DMS 273 treated with DMSO at 0.1 percent for 48 hours (cell line): Measurements from ENCODE around the gene DPH1.

Experiments
- DNase-seq: peaks from one replicate; lab custom pipeline; 2025; lab: John Stamatoyannopoulos, UW

DPH1 gene

DNA sequence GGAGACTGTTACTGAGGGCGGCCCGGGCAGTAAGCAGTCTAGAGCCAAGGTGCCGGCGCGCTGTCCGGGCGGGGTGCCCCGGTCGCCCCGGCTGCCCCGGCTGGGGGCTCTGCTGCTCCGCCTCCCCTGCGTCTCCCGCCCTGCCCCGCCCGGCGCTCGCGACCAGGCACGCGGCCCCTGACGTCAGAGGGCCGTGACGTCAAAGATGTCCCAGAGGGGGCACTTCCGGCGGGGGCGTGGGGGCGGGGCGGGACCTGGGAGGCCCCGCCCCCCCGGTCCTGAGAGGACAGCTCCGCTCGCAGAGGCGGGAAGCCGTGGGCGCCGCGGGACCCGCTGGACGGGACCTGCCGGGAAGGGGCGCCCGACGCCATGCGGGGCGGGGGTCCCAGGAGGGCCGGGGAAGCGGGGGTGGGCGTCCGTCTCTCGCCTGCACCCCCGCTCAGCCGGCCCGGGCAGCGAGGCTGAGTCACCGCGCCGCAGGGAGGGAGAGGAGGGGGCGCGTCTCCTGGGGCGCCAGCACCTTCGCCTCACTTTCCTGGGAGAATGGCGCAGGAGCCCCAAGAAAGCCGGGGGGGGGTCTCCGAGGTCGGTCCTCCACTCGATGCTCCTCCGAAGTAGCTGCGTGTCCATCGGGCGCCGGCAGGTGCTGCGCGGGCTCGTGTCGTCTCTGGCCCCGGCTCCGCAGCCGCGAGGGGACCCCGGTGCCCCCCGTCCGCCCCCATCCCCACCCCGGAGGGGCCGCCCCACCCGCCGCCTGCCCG lies 20.5 kb downstream of the DPH1 start:
- DNase-seq = no peak

DNA sequence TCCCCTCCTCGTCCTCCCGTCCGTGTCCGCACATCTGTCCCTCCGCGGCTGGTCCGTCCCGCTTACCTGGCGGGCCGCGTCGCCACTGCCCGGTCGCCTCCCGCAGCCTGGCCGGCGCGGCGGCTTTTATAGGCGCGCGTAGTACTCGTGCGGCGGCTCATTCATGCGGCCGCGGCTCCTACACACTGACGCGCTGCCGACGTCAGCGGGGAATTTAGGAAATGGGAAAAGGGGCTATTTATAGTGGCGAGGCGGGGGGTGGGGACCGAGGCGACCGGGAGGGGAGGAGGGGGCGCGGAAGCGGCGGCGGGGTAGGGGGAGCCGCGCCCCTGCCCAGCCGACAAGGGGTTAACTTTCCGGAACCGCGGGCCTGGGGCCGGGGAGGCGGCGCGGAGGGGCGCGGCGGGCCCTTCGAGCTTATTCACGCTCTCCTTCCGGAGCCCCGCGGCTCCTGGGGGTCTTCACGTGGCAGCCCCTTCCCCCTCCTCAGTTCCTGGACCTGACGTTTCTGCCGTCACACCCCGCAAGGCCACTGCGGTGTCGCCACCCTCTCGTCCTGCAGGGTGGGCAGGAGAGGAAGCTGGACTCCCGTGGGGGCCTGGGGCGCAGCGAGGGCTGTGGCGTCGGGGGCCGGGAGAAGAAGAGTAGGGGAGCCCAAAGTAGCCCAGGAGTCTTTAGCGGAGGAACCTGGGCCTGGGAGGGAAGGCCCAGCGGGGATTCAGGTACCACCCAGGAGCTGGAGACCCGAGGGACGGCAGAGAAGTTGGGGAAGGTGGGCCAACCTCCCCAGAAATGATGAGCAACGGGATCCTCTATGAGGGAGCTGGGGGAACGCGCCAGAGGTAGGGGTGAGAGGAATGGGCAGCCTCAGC lies 21.3 kb downstream of the DPH1 start:
- DNase-seq = no peak

DNA sequence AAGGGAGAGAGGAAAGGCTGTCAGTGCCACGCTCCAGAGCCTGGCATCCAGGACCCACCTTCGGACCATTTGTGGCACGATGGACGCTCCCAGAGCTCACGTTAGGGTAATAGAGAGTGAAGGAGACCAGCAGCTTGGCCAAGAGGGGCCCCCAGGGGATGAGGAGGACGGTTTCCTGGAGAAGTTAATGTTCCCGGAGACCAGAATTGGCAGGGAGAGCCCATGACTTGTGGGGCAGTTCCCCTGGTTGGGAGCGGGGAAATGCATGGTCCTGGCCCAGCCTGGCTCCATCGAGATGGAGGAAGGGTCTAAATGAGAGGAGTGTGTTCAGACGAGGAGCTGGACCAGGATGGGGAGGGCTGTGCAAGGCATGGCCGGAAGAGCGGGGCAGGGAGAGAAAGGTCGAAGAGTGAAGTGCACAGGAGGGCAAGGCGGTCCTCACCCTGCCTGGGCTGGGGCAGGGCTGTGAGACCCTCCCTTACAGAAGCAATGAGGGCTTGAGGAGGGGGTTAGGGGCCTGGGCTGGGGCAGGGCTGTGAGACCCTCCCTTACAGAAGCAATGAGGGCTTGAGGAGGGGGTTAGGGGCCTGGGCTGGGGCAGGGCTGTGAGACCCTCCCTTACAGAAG lies 22.1 kb downstream of the DPH1 start:
- DNase-seq = no peak

DNA sequence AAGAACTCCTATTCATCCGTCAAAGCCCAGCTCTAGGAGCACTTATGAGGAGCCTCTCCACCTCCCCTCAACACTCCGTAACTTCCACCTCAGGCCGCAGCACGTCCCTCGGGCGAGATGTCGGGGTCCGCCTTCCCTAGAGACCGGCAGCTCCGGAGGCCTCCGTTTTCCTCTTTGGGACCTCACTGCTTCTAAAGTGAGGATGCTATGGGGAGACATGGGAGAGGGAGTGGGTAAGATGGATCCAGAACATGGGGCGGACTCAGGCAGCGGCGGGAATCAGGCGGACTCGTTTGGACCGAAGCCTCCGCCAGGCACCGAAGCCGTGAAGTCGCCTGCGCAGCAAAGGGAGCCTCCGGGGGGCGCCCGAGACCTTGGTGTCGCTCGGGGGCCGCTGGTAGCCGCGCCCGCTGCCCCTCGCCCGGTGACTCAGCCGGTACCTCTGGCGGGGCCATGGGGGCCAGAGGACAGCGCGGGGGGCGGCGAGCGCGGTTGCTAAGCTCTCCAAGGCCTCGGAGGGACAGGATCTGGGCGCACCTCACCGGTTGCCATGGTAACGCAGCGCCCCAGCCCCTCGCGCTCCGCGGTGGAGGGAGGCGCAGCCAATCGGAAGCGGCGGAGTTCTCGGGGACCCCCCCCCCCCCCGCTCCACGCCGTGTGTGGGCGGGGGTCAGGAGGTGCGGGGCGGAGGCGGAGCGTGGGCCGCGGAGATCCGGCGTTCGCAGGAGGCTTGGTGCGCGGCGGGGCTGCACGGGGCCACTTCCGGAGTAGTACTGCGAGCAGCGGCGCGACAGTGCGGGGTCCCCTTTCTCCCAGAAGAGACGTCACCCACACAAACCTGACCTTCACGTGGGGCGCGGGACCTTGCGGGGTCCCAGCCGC lies 23.7 kb downstream of the DPH1 start:
- DNase-seq = no peak

DNA sequence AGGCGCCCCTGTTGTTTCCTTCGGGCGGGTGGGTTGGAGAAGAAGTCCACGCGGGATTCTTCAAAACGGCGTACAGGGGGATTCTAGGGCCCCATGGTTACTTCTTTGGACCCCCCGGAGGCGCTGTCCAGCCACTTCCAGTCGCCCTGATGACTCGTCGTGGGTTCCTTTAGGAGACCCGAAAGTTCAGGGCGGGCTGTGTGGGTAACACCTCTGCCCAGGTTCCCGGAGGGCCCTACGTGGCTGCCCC lies 24.2 kb downstream of the DPH1 start:
- no peak for DNase-seq

DNA sequence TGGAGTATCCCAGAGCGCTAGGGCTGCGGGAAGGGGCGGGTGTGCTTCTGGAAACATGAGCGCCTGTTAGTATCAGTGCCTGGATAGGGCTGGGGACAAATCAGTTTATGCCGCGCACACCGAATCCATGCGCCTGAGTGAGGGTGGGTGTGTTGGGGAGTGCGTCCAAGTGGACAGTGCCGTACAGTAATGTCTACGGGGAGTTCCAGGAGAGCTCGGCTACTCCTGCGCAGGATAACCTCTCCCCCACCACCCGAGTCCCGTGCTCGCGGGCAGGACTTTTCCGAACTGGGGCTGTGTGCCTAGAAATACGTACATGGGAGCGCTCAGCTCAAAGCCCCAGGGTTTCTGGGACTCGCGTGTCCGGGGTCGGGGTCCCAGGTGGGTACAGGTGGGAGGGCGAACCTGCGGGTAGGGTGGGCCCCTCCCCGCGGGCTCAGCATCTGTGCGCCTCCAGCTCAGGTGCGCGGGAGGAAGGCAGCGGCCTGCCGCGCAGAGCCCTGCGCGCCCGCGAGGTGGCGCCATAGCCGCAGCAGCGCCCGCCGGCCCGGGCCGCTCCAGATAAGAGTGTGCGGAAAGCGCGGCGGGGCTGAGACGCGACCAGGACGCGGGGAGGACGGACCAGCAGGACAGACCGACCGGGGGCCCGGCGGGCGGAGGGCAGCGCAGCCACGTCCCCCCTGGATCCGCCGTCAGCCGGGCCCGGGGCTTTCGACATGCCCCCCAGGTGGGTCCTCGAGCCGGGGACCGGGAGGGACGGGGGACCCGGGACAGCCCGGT lies 24.7 kb downstream of the DPH1 start, which contains the start of gene HIC1:
Gene HIC1, plus strand, starts transcription at position 592 of the 780 bp plus-strand sequence. CDS start 1,588 bp downstream, outside the sequence.
- DNase-seq = peak; percentile 42

DNA sequence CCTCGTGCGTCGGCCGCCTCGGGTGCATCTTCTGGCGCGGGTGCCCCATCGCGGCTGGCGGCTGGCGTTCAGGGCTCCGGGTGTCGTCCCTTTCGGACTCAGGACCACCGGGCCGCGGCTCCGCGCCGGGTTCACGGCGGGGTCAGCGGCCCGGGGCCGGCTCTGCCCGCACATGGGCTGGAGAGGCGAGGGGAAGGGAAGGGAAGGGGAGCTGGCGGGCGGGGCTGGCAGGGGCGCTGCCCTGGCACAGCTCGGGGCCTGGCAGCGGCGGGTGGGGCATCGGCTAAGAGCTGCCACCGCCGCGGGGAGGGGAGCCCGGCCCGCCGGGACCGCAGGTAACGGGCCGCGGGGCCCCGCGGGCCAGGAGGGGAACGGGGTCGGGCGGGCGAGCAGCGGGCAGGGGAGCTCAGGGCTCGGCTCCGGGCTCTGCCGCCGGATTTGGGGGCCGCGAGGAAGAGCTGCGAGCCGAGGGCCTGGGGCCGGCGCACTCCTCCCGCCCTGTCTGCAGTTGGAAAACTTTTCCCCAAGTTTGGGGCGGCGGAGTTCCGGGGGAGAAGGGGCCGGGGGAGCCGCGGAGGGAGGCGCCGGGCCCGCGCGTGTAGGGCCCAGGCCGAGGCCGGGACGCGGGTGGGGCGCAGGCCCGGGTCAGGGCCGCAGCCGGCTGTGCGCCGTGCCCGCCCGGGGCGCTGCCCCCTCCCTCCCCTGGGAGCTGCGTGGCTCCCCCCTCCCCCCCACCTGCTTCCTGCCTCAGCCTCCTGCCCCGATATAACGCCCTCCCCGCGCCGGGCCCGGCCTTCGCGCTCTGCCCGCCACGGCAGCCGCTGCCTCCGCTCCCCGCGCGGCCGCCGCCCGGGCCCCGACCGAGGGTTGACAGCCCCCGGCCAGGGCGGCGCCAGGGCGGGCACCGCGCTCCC lies 25.6 kb downstream of the DPH1 start:
- no peak for DNase-seq

DNA sequence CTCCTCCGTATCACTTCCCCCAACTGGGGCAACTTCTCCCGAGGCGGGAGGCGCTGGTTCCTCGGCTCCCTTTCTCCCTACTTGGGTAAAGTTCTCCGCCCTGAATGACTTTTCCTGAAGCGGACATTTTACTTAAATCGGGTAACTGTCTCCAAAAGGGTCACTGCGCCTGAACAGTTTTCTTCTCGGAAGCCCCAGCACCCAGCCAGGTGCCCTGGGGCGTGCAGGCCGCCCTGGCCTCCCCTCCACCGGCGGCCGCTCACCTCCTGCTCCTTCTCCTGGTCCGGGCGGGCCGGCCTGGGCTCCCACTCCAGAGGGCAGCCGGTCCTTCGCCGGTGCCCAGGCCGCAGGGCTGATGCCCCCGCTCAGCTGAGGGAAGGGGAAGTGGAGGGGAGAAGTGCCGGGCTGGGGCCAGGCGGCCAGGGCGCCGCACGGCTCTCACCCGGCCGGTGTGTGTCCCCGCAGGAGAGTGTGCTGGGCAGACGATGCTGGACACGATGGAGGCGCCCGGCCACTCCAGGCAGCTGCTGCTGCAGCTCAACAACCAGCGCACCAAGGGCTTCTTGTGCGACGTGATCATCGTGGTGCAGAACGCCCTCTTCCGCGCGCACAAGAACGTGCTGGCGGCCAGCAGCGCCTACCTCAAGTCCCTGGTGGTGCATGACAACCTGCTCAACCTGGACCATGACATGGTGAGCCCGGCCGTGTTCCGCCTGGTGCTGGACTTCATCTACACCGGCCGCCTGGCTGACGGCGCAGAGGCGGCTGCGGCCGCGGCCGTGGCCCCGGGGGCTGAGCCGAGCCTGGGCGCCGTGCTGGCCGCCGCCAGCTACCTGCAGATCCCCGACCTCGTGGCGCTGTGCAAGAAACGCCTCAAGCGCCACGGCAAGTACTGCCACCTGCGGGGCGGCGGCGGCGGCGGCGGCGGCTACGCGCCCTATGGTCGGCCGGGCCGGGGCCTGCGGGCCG lies 26.5 kb downstream of the DPH1 start:
- DNase-seq = no peak

DNA sequence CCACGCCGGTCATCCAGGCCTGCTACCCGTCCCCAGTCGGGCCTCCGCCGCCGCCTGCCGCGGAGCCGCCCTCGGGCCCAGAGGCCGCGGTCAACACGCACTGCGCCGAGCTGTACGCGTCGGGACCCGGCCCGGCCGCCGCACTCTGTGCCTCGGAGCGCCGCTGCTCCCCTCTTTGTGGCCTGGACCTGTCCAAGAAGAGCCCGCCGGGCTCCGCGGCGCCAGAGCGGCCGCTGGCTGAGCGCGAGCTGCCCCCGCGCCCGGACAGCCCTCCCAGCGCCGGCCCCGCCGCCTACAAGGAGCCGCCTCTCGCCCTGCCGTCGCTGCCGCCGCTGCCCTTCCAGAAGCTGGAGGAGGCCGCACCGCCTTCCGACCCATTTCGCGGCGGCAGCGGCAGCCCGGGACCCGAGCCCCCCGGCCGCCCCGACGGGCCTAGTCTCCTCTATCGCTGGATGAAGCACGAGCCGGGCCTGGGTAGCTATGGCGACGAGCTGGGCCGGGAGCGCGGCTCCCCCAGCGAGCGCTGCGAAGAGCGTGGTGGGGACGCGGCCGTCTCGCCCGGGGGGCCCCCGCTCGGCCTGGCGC lies 27.3 kb downstream of the DPH1 start:
- DNase-seq = no peak

DNA sequence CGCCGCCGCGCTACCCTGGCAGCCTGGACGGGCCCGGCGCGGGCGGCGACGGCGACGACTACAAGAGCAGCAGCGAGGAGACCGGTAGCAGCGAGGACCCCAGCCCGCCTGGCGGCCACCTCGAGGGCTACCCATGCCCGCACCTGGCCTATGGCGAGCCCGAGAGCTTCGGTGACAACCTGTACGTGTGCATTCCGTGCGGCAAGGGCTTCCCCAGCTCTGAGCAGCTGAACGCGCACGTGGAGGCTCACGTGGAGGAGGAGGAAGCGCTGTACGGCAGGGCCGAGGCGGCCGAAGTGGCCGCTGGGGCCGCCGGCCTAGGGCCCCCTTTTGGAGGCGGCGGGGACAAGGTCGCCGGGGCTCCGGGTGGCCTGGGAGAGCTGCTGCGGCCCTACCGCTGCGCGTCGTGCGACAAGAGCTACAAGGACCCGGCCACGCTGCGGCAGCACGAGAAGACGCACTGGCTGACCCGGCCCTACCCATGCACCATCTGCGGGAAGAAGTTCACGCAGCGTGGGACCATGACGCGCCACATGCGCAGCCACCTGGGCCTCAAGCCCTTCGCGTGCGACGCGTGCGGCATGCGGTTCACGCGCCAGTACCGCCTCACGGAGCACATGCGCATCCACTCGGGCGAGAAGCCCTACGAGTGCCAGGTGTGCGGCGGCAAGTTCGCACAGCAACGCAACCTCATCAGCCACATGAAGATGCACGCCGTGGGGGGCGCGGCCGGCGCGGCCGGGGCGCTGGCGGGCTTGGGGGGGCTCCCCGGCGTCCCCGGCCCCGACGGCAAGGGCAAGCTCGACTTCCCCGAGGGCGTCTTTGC lies 28.0 kb downstream of the DPH1 start:
- no peak for DNase-seq

DNA sequence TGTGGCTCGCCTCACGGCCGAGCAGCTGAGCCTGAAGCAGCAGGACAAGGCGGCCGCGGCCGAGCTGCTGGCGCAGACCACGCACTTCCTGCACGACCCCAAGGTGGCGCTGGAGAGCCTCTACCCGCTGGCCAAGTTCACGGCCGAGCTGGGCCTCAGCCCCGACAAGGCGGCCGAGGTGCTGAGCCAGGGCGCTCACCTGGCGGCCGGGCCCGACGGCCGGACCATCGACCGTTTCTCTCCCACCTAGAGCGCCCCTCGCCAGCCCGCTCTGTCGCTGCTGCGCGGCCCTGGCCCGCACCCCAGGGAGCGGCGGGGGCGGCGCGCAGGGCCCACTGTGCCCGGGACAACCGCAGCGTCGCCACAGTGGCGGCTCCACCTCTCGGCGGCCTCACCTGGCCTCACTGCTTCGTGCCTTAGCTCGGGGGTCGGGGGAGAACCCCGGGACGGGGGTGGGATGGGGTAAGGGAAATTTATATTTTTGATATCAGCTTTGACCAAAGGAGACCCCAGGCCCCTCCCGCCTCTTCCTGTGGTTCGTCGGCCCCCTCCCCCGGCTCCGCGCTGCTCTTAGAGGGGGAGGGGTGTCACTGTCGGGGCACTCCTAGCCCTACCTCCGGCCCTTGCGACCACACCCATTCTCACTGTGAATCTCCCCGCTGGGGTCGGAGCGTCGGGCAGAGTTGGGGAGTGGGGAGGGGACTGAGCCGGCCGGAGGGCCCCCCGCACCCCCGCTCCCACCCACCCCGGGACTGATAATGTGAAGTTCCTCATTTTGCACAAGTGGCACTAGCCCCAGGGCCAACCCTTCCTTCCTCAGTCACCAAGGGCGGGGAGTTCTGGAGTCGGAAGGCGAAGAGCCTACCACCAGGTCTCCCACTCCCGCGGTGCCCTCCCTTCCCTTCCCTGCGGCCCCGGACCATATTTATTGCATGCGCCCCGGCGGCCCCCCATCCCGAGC lies 28.9 kb downstream of the DPH1 start:
- DNase-seq = no peak

DNA sequence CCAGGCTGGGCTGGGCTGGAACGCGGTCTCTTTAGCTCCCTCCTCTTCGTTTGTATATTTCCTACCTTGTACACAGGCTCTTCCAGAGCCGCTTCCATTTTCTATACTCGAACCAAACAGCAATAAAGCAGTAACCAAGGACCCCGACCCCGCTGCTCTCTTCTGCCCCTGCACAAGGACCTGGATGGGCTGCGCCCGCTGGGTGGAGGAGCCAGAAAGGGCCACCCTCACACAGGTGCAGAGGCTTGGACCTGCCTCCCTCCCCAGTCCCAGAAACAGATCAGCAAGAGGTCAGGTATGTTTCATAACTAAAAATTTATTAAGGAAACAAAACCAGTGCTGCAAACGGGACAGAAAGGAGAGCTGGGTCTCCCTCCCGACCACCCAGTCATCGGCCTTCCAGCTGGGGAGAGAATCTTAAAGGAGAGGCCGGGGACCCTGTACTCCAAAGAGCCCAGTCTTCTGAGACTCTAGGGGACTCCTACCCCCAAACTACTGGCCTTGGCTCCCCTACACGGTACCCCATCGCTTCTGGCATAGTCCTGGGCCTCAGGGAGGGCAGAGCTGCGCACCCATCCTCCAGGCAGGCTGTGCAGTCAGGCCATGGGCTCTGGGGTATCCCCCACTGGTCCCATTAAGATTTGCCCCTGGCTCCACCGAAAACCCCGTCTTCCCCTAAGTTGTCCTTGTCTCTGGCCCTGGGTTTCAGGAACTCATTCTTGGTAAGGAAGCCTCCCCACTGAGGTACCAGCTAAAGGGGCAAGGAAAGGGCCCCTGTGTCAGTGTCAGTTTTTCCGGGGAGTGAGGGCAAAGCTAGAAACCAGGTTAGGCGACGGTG lies 29.8 kb downstream of the DPH1 start:
- no peak for DNase-seq

DNA sequence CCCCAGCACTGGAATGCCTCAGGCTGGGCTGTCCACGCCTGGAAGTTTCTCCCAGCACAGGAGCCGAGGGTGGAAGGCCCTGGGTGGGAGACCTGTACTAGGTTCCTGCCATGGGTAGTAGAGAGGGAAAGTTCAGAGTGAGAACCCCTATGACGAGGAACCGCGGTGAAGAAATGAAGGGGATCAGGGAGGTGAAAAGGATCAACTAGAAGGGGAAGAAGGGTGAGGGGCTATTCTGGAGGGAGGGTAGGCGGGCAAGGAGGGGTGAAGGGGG lies 30.4 kb downstream of the DPH1 start:
- DNase-seq = no peak

DNA sequence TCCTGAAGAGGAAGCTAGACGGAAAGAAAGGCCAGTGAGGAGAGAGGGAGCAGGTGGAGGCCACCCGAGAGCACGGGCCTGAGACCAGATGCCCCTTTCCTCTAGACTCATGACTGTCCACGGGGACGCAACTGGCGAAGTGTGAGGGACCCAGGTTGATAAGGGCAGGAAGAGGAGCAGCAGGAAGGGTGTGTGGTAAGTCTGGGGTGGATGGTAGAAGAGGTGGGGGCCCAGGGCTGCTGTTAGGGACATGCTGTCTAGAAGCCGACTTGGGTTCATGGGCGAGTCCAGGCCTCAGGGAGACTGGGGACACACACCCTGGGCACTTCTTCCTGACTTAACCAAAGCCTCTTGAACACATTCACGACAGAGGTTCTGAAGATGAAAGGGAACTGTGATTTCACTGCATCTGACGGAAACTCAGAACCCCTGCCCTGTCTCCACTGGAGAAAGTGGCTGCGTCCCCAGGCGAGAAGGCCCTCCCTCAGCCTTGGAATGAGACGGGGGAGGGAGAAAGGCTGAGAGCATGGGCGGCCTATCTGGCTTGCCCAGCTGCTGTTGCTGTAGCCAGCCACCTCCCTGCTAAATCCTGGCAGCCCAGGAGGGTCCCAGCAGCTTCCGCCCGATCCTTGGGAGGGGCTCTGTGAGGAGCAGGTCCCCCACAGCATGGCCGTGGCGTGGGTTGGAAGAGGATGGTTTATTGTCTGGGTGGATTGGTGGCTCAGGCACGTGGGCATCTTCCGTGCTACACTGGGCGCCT lies 30.9 kb downstream of the DPH1 start:
- DNase-seq = no peak

DNA sequence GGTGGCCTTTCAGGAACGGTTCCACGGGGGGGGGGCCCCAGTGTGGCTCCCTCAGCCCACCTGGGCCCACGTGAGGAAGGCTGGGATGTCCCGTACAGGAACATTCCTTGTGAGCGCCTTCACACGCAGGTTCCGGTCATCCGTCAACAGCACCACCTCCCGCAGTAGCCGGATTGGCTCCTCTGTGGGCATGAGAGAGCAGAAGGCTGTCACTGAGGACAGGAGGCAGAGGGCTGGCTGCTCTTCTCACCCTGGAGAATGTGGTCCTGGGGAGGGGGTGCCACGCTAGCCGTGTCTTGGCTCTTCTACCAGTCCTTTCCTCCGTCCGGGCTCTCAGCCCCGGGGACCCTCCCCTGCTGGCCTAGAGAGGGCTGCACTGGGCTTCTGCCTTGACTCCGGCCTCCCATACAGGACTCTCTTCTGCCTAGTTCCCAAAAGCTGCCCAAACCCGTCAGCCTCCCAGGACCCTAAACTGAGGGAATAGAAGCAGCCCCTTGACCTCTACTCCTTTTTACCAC lies 31.5 kb downstream of the DPH1 start:
- no peak for DNase-seq
